GM12874 (cell line): ENCODE results near the gene TAMM41.

Experiments
- CTCF ChIP-seq: IDR thresholded peaks from 2 replicates; pipeline ENCODE4 v1.5.1; 2011; ENCODE audit warnings: low read depth, mild to moderate bottlenecking, control low read depth, low read length, moderate library complexity; ENCODE audit not compliant: insufficient read depth

The TAMM41 gene

DNA sequence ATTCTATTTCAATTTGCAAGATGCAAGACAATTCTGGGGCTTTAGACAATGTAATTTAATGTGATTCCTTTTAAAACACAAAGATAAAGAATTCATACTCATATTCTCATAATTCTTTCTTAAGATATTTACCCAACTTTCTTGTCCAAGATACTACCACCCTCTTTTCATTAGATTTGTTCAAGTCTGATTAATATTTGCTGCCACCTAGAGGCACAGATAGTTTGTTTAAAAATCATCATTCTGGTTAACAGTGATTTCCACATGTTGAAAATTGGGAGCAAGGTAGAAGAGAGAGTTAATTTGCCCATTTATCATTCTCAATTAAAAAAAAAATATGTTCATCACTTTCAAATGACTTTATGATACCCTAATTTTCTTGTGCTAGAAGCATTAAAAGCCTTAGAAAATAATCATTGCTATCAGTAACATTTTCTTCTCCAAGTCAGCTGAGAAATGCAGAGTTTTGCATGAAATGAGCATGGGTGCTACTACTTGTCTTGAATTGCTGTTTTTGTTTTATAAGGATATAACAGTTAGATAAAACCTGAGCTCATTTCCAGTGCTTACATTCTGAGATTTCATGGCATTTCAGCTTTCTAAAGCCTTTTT is 11.6 kb downstream of the TAMM41 start:
- no peak for TF ChIP-seq CTCF

DNA sequence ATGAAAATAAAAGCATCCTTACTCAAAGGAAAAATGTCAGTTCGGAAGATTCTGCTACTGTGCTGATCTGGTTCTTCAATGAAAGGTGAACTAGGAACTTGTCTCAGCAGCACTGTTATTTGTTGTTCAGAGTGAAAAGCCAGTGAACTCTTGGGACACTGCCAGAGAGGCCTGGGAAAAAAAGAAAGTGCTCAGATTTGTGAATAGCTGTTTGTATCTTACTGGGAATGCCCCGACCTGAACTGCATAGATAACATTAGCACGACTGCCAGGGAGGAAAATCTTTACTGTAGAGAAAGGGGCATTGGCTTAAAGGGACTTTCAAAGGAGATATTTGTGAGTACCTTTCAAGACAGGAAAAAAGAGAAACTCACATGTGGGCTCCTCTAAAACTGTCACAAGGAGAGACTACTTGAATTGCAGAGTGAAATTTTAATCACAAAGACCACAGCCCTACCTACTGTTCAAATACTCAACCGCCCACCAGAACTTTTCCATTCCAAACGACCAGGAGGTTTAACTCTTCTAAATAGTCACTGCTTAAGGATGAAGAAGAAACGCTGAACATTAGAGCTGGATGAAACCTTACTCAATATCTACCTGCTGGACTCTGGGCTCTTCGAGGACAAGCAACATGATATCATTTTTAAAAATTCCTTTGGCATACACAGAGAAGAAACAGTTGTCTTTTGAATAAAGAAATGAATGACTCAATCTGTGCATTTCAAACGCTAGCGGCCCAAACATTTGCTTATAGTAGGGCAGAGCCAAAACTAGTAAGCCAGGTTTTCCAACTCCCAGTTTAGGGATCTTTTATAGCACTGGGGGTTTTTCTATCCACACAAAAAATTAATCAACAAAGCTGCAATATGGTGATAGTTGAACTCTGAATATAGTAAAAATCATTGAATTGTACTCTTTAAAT is 13.4 kb downstream of the TAMM41 start:
- no peak for TF ChIP-seq CTCF

- no peak for TF ChIP-seq CTCF
Observed at GRCh38 chr3:11829416-11829815, 17.3 kb downstream of the TAMM41 start.

GRCh38 chr3:11826628-11827265 is 19.9 kb downstream of the TAMM41 start:
- no peak for TF ChIP-seq CTCF

DNA sequence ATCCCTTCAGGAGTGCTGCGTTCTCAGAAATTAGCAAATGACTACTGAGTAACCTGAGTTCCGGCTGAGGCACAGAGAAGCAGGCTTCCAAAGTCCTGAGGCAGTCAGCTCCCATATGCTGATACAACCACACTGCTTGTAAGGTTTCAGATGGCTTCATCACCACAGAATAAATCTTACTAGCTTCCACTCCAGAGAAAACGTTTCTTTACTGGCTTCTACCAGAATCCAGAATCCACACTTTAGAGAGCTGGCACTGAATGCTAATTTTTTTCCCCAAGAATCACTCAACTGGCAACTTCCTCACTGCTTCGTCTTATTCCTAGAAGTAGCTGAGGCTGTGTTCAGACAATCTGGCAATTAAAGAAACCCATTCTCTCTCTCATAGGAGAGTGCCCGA is 21.4 kb downstream of the TAMM41 start:
- TF ChIP-seq CTCF: no peak

- 0 out of 2 replicates have a peak, but pooled peaks have one; percentile 16 for TF ChIP-seq CTCF
Observed at GRCh38 chr3:11820531-11821041, 26.1 kb downstream of the TAMM41 start.

DNA sequence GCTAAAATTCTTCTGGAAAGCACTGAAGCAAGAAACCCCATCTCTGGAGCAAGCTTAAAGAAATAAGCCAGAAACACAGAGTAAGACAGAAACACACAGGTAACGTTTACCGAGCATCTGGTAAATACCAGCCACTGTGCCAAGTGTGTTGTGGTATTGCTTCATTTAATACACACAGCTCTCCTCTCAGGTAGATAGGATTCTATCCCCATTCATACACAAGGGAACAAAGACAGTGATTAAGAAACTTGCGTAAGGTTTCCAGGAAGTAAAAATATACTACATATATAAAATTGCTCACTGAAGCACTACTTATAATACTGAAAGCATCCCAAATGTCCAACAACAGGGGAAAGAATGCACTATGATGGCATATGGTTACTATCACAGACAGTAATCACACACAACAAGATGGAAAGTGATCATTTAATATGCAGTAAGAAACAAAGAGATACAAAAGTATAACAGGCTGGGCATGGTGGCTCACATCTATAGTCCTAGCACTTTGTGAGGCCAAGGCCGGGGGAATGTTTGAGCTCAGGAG is 27.5 kb downstream of the TAMM41 start:
- no peak for TF ChIP-seq CTCF
